Measurements from ENCODE around the gene SLC6A13.
"Not testable (repeated sequence)": the region's sequence is repeated elsewhere in the genome, so short reads cannot be mapped to it uniquely, and the experiment has no call there.

The SLC6A13 gene

DNA sequence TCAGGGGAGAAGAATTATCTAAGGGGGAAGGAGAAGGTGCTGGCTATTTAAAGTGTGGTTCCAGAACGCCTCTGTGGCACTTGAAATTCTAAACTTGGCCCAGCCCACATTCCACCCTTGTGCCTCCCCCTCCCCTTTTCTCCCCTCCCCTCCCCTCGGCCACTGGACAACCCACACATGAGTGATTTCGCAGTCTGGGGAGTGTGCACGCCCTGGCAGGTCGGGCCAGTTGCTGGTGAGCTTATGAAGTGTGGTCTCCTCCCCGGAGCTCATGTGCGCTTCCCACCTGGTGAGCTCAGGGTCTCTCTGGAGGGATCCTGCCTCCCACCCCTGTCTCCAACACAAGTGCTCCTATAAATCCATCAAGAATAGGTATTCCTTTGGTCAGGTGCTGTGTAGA is at the start of gene SLC6A13:
TSS of gene SLC6A13 (minus strand) at position 20 of the 400 bp plus-strand sequence. CDS start 2,784 bp downstream, outside the sequence.
- no peak for DNase-seq

DNA sequence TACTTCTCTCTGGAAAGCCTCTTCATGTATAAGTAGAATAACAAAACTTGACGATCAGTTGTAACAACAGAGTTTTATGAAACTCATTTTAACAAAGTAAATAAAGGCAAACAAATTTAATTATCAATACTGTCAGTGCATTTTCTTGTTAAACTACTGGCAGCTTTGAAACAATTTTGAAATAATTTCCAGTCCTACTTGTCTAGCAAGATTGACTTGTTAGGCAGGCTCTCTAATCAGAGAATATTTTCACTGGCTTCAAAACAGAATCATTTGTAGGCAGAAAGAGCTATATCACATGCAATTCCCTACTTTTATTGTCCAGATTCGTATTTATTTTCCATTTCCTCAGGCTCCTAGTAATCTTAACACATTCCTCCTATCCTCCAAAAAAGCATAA is 45.9 kb upstream of the SLC6A13 start:
- DNase-seq, result no peak

DNA sequence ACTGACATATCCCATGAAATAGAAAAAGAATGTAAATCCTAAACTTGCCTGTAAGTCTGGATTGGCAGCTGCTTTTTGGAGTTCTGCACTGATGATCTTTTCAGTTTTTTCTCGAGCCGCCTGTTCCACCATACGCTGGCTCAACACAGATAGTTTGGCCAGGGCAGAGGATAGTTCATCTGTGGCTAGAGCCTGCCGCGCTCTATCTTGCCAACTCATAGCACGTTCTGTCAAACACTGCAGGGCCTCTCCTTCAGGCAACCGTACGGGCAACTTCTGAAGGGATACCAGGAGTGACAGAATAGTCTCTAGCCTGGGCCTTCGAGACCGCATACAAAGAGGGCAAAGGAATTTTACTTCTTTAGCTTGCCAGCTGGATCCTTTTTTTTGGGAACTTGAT is 44.8 kb upstream of the SLC6A13 start:
- no peak for DNase-seq

GRCh38 chr12:304805-305204 is 42.2 kb upstream of the SLC6A13 start:
- no peak for DNase-seq

GRCh38 chr12:302766-303165 is 40.1 kb upstream of the SLC6A13 start:
- not testable (repeated sequence) for DNase-seq

DNA sequence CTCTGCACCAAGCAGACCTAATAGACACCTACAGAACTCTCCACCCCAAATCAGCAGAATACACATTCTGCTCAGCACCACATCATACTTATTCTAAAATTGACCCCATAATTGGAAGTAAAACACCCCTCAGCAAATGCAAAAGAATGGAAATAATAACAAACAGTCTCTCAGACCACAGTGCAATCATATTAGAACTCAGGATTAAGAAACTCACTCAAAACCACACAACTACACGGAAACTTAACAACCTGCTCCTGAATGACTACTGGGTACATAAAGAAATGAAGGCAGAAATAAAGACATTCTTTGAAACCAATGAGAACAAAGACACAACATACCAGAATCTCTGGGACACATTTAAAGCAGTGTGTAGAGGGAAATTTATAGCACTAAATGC is 37.5 kb upstream of the SLC6A13 start:
- DNase-seq, result not testable (repeated sequence)

DNA sequence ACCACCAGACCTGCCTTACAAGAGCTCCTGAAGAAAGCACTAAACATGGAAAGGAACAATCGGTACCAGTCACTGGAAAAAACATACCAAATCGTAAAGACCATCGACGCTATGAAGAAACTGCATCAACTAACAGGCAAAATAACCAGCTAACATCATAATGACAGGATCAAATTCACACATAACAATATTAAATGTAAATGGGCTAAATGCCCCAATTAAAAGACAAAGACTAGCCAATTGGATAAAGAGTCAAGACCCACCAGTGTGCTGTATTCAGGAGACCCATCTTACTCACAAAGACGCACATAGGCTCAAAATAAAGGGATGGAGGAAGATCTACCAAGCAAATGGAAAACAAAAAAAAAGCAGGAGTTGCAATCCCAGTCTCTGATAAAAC is 36.9 kb upstream of the SLC6A13 start:
- not testable (repeated sequence) for DNase-seq

DNA sequence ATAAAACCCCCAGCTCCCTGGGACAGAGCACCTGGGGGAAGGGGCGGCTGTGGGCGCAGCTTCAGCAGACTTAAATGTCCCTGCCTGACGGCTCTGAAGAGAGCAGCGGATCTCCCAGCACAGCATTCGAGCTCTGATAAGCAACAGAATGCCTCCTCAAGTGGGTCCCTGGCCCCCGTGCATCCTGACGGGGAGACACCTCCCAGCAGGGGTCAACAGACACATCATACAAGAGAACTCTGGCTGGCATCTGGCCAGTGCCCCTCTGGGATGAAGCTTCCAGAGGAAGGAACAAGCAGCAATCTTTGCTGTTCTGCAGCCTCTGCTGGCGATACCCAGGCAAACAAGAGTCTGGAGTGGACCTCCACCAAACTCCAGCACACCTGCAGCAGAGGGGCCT is 35.4 kb upstream of the SLC6A13 start:
- not testable (repeated sequence) for DNase-seq

DNA sequence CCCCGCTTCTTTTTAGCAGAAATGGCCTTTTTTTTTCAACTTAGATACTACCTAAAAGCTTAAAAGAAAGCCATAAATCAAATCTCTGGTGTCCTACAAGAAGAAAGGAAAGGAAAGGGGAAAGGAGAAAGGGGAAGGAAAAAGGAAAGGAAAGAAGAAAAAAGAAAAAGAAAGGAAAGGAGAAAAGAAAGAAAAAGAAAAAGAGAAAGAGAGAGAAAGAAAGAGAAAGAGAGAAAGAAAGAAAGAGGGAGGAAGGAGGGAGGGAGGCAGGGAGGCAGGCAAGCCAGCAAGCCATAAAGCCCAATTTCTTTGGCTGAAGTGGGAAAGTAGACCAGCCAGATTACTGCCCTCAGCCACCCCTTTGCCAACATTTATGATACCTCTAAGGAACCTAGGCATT is 32.5 kb upstream of the SLC6A13 start:
- no peak for DNase-seq

- DNase-seq, result no peak
Observed at GRCh38 chr12:293199-293598, 30.6 kb upstream of the SLC6A13 start.

GRCh38 chr12:292186-292585 is 29.6 kb upstream of the SLC6A13 start:
- DNase-seq, result no peak

GRCh38 chr12:291153-291723 is 28.6 kb upstream of the SLC6A13 start:
- no peak for DNase-seq

- DNase-seq, result no peak
Observed at GRCh38 chr12:288687-289086, 26.1 kb upstream of the SLC6A13 start.

DNA sequence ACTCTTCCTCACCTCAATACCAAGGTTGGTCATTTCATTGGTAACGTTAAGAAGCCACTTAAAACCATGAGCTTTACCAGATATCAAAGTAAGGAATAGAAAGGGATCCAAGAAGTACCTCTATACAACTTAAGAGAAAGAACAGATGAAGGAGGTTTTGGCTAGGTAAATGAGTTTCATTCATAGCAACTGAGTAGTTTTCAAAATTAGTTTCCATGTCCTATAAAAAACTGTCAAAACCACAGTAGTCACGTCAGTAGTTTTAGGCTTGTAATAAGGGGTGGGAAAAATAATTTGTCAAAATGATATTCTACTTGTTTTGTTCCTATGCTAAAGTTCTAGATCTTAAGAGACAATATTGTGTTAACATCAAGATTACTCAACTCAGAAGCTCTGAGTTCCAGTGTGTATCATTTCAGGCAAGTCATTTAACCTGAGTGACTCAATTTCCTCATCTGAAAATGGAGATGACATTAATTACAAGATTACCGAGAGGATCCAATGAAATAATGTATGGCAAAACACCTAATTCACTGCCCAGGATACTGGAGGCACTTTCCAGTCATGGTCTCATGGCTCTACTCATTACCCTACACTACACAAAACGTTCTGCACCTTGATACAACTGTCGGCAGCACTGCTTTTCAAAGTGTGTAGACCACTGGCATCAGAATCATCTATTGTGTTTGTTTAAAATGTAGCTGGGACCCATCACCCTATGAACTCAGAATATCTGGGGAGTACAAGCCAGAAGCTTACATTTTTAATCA is 24.1 kb upstream of the SLC6A13 start:
- DNase-seq, result no peak

DNA sequence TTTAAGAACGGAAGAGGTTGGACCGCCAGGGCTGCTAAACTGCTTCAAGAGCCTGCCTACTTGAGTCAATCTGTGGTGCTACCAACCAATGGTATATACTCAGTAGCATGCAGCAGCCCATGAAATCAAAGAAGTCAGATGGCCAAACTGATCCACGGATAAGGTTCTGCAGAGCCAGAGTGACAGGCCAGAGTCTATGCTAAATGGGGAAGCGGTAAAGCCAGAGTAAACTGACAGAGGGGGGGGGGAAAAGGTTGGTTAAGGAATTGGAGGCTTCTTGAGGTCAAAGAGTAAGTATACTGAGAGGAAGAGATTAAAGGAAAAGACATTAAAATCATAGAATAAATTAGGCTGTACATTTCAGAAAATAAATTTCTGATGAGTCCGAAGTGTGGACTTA is 15.4 kb upstream of the SLC6A13 start:
- DNase-seq, result no peak

GRCh38 chr12:275812-276211 is 13.2 kb upstream of the SLC6A13 start:
- DNase-seq, result no peak

- DNase-seq, result no peak
Observed at GRCh38 chr12:273382-273781, 10.7 kb upstream of the SLC6A13 start.

DNA sequence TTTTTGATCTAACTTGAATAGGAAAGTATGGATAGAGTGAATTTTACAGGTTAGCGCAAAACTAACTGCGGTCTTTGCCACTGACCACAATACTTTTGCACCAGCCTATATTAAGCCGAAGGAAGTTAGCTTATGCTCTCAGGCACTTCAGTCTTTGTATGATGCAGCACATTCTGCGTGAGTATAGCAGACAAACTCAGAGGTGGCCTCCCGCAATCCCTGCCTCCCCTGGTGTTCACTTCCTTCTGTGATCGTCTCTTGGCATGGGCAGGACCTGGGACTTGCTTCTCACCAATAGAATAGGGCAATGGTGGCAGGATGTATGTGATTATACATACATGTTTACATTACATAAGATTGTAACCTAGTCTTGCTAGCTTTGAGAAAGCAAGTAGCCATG is 10.3 kb upstream of the SLC6A13 start:
- no peak for DNase-seq

DNA sequence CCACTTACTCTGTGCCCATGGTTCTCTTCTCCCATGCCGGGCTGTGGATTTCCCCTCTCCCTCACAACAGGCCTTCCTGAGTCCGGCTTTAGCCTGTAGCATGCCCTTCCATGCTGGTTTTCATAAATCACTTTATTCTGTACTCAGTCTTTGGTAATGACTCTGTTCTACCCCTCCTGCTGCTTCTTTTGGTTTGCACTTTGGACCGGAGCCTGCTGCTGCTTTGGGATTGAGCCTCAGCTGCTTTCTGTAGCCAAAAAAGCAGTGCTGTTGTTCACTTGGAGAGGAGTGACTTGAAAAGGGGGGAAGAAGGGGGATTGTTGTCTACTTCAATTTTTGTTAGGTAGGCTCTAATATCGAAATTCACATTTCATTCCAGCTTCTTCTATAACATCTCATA is 8.5 kb upstream of the SLC6A13 start:
- DNase-seq, result no peak

DNA sequence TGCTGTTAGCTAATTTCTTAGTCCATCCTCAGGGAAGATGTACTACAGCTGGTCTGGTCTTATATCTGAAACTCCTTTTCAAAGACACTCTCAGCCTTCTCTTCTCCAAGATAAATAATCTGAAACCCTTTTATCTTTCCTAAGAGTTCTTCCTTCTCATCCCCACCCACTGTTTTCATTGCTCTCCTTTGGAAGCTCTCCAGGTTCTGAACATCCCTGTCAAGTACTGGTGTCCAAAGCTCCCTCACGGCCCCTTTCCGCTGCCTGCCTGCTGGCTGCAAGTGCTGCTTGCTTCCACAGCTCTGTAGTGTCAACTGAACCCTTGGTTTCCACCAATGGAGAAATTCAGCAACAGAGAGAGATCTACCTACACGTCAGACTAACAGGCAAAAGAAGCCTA is 6.6 kb upstream of the SLC6A13 start:
- no peak for DNase-seq

- no peak for DNase-seq
Observed at GRCh38 chr12:268483-268840, 5.8 kb upstream of the SLC6A13 start.

DNA sequence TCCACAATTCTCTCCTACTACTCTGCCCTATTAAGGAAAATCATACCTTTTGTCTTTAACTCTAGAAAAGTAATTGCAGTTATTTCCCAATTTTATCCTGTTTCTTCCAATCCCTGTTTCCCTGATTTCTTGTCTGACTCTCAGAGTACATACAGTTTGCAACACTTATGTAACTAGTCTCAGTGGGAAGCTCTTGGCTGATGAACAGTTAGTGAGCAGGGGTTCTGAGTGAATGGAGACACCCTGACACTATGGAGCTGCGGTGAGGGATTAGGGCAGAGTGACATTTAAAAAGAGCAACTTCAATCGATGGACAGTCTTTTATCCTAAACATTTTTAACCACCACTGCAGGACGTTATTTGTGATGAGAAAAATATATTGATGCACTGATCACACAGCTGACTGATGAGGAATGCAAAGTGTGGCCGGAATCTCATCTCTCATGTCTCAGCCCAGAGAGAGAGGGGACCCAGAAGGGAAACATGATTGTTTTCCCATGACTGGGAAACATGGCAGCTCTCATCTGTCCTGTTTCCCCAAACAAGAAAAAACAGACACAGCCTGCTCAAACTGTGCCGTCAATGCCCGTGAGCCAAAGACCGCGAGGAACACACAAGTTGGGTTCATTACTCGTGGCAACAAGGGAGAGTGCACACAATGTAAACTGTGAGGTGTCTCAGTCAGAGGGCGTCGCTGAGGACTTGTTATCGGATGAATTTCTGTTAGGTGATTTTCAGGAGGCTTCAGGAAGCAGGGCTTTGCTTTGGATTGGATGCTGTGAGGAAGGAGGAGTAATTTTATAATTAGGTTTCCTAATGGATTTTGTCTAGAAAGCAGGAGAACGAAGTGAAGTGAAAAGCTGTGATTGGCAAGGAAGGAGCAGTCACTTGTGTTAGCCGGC is 5.2 kb upstream of the SLC6A13 start:
- no peak for DNase-seq

DNA sequence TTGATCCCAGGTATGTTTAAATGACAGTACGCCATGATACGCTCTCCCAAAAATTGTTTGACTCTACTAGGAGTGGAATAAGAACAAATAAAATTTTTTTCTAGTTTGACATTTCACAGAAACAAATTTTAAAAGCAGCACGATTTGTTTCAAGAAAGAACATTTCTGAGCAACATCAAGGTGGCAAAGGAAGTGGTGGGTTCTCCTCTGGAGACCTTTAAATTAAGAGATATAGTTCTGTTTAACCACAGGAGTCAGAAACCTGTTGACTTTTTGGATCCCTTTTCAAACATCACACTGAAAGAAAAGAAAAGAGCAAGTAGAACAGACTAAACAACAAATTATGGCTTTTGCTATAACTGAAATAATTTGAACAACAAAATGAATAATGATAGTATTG is 2.5 kb upstream of the SLC6A13 start:
- no peak for DNase-seq

GRCh38 chr12:264269-264668 is 1.6 kb upstream of the SLC6A13 start:
- DNase-seq, result no peak
